Measurements from ENCODE around the gene FIGN.

DNA sequence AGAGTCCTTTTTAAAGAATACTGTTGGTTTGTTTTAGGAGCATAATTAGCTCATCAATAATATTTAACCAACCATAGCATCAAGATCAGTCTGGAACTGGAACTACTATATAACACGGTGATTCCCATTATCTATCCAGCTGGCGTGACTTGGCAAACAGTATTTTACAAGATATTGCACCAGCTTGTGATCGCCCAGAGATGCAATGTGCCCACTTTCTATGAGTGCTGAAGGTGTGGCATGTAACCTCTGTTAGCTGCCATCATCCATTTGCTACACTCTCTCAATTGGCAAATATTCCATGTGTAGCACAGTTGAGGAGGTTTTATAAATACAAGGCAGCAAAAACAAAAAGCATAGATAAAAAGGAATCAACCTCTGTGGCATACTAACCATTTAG, 64.9 kb downstream of the FIGN start:
- TF ChIP-seq, protein P1, sequence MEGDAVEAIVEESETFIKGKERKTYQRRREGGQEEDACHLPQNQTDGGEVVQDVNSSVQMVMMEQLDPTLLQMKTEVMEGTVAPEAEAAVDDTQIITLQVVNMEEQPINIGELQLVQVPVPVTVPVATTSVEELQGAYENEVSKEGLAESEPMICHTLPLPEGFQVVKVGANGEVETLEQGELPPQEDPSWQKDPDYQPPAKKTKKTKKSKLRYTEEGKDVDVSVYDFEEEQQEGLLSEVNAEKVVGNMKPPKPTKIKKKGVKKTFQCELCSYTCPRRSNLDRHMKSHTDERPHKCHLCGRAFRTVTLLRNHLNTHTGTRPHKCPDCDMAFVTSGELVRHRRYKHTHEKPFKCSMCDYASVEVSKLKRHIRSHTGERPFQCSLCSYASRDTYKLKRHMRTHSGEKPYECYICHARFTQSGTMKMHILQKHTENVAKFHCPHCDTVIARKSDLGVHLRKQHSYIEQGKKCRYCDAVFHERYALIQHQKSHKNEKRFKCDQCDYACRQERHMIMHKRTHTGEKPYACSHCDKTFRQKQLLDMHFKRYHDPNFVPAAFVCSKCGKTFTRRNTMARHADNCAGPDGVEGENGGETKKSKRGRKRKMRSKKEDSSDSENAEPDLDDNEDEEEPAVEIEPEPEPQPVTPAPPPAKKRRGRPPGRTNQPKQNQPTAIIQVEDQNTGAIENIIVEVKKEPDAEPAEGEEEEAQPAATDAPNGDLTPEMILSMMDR (IDR thresholded peaks at IDR 0.05): no peak
- TF ChIP-seq ZFX (IDR thresholded peaks at IDR 0.05; ENCODE audit: borderline replicate concordance): no peak
